SW 1271 (cell line): Measurements from ENCODE around the gene SPDYE2B.
"Not testable (repeated sequence)": the region's sequence is repeated elsewhere in the genome, so short reads cannot be mapped to it uniquely, and the experiment has no call there.

Source experiments
- DNase-seq, 2 experiments: peaks; one replicate each; lab custom pipeline; 2025; lab: John Stamatoyannopoulos, UW

Gene SPDYE2B

DNA sequence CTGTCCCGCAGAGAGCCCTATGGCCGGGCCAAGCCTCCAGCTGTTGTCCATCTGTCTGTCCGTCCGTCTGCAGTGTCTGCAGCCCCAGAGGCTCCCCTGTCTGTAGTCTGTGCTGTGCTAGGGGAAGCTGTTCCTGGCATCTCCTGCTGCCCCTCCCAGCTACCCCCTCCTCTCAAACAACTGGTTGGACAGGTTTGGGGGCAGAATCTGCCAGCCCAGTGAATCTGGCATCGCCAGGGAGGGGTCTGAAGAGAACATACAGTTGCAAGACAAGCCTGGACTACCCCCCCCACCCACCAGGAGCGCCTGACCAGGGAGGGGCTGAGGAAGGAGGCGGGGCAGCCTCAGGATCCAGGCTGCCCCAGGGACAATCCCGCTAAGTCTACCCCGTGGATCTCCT is 7.4 kb upstream of the SPDYE2B start, which contains the start of gene UPK3BL1:
TSS of gene UPK3BL1 (minus strand) at position 101 of the 400 bp plus-strand sequence. CDS start at position 51, 50 bp downstream.
- not testable (repeated sequence) for DNase-seq

DNA sequence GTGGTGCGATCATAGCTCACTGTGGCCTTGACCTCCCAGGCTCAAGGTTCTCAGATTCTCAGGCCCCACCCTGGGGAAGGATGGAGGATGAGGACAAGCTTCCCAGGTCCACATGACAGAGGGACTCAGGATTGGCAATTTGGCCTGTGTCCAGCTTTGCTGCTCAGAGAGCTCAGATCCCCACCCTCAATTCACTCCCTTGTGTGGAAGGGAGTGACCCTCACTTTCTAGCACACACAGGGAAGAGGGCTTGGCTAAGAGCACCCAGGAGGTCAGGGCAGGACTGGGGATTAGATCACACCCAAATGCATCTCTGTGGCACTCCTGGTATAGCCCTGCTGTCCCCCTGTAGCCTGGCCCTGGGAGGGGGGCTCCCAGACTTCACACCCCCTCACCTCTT is 6.7 kb upstream of the SPDYE2B start:
- not testable (repeated sequence) for DNase-seq

DNA sequence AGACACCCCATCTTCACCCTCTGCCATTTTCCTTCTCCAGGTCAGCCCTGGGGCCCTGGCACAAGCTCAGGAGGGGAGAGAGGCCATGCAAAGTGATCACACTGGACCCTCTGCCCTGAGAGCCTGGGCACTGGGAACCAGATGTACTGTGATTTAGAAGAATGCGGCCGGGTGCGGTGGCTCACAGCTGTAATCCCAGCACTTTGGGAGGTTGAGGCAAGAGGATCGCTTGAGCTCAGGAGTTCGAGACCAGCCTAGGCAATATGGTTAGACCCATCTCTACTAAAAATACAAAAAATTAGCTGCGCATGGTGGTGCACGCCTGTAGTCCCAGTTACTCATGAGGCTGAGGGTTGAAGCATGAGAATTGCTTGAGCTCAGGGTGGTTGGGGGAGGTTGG is 2.3 kb upstream of the SPDYE2B start:
- DNase-seq, result not testable (repeated sequence)

DNA sequence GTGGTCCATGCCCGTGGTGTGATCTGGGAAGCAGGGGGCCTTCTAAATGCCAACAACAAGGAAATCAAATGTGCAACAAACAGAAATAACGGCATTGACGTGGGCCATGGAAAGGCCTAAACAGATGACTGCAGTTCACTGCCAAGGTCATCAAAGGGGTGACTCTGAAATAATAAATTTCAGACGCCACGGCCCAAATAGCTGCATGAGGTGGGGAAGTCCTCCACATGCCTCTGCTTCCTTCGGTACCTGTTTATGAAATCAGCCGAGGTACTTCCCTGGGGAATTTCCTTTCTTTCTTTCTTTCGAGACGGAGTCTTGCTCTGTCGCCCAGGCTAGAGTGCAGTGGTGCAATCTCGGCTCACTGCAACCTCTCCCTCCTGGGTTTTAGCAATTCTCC is 14.6 kb downstream of the SPDYE2B start:
- DNase-seq, result not testable (repeated sequence)

DNA sequence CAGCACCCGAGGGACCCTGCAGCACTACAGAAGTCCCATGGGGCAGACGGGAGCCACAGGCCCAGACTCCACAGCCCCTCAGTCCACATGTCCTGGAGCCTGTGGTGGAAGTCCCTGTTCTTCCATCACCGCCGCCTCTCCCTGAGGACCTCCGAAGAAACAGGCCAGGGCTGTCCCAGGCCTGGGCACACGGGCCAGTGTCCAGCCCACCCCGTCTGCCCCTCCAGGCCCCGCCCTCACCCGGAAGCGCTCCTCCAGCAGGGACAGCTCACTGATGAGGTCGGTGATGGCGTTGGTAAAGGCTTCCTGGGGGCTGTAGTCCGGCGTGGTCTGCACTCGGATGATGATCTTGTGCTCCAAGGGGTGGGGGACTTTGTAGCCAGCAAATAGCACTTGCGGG is 16.7 kb downstream of the SPDYE2B start:
- not testable (repeated sequence) for DNase-seq

DNA sequence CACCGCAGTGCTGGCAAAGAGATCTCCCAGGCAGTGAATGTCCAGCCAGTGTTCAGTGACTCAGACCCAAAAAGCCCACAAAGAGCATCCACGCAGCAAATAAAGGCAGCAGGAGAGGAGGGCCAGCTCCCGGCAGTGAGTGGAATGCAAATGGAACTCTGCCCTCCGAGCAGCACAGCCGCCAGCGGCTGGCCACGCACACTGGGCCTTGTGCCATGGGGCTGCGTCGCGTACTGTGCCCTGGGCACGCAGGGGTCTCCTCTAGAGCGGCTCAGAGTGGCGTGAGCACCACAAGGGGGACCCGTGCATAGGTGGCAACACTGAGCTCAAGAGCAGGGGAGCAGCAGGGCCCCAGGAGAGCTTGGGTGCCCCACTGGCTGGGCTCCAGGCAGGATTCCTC is 17.4 kb downstream of the SPDYE2B start:
- not testable (repeated sequence) for DNase-seq

DNA sequence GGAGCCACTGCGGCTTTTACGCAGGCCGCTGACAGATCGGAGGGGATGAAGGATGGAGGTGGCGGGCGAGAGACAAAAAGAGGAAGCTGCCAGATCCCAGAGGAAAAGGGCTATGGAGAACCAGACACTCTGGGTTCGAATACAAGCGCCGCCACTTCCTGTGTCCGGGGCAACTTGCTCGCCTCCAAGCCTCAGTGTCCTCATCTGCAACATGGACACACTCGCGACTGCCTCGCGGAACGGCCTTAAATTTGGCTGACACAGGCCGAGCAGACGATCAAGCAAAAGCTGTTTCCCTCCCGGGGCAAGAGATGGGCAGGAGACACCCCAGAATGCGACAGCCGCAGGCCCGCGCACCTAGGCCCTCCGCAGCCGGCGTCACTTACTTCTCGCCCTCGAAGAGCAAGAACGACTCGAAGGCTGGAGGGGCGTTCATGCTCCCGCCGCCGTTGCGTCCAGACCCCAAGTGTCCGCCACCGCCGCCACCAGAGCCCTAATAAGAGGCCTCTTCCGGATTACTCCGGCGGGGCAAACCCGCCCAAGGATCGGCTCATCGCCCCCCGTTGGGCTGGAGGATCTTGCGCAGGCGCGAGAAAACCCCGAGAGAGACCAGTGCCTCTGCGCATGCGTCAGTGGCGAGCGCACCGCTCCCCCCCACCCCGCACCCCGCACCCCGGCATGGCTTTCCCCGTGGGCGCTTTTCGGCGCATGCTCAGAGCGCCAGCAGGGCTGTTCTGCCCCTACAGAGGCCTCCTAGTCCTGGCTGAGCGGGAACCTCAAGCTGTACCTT is 21.2 kb downstream of the SPDYE2B start, which contains the start of gene POLR2J2:
TSS of gene POLR2J2 (minus strand) at position 498 of the 790 bp plus-strand sequence. CDS start at position 436, 62 bp downstream.
- not testable (repeated sequence) for DNase-seq

DNA sequence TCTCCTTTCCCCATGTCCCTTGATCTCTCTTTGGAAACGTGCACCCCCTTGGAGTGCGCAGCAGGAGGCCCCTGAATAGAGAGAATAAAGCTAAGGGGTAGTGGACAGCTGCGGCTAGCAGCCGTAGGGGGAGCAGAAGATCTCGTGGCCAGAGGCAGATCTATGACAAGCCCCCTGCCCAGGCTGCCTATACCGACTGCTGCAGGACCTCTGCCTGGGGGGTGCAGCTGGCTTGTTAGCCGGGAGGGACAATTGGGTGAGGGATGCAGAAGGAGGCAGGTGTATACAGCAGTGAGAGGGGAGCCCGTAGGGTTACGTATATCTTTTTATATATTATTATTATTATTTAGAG is 21.8 kb downstream of the SPDYE2B start:
- not testable (repeated sequence) for DNase-seq

DNA sequence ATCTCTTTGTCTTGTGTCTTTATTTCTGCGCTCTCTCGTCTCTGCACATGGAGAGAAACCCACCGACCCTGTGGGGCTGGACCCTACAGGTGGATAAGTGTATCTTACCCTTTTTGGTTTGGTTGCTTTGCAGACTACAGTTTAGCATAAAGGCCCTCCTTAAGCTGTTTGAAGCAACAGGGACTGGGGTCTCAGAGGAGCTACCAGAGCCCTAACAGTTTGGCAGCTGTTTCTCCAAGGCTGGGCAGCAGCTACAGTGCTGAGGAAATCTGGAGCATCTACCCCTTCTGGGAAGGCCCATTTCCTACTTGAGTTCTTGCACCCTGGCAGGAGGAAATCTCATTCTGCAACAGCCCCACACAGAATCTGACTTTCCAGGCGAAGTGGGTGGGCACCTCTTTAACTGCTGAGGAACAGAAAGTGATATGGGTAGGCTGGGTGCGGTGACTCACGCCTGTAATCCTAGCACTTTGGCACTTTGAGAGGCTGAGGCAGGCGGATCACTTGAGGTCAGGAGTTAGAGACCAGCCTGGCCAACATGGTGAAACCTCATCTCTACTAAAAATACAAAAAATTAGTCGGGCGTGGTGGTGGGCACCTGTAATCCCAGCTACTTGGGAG is 23.4 kb downstream of the SPDYE2B start:
- not testable (repeated sequence) for DNase-seq

DNA sequence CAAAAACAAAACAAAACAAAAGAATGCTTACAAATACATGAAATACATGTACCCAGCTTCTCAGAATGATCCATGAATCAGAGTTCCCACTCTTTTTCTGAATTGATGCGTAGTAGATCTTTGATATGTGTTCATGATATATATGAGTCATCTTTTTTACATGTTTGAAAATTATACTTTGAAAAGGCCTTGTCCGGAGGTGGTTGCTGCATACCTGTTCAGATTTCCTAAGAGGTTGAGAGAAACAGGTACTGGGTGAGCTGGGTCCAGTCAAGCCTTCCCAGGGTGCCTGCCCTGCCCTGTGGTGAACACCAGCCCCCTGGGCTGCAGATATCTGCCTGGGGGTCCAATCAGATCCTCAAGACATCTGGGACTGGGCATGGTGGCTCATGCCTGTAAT is 25.4 kb downstream of the SPDYE2B start:
- DNase-seq, result not testable (repeated sequence)

DNA sequence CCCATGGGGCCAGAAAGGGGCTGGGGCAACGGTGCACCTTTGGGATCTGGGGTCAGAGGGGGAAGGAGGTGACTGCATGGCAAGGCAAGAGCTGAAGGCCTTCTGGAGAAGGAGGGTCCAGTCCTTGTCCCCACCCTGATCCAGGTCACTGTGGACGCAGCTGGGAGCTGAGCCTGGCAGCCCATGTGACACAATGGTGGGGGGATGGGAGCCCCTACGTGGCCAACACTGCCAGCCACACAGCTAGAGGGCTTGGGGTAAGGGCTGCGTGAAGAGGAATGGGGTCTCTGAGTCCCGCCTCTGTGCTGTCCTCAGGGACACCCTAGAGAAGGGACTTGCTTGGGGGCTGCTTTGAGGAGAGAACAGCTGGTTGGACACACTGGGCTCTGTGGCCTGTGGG is 30.7 kb downstream of the SPDYE2B start:
- not testable (repeated sequence) for DNase-seq

DNA sequence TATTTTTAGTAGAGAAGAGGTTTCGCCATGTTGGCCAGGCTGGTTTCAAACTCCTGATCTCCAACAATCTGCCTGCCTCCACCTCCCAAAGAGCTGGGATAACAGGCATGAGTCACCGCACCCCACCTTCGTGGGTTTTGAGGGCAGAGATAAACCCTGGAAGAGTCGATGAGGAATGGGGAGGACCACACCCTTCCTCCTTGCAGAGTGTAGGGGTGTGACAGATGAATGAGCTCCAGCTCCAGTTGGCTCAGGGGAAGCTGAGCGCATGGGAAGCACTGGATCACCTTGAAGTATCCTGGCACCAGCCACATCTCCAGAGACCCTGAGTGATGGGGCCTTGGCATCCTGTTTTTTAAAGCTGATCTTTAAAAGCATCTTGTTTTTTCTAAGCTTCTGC is 32.4 kb downstream of the SPDYE2B start:
- not testable (repeated sequence) for DNase-seq

DNA sequence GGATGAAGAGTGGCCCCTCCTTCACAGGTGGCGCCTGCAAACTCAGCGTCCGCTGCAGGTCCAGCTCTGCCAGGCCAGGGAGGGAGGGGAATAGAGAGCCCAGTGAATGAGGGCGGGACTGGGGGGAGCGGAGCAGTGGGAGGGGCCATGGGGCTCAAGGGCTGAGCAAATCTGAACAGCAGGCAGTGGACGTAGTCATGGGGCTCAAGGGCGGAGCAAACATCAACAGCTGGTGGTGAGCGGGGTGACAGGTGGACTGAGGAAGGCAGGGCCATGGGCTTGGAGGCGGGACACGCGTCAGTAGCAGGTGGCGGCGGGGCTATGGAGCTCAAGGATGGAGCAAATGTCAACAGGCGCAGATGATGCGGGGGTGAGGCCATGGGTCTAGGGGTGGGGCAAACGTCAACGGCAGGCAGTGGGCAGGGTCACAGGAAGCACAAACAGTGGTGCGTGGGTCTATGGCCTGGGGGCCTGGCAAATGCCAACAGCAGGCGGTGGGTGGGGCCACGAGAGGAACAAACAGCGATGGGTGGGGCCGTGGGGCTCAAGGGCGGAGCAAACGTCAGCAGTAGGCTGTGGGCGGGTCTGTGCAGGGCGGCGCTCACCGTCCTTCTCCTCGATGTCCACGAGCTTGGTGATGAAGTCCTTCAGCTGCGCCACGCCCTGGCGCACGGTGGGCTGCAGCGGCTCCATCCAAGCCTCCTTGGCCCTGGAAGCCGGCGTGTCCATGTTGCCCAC is 38.3 kb downstream of the SPDYE2B start:
- not testable (repeated sequence) for DNase-seq

DNA sequence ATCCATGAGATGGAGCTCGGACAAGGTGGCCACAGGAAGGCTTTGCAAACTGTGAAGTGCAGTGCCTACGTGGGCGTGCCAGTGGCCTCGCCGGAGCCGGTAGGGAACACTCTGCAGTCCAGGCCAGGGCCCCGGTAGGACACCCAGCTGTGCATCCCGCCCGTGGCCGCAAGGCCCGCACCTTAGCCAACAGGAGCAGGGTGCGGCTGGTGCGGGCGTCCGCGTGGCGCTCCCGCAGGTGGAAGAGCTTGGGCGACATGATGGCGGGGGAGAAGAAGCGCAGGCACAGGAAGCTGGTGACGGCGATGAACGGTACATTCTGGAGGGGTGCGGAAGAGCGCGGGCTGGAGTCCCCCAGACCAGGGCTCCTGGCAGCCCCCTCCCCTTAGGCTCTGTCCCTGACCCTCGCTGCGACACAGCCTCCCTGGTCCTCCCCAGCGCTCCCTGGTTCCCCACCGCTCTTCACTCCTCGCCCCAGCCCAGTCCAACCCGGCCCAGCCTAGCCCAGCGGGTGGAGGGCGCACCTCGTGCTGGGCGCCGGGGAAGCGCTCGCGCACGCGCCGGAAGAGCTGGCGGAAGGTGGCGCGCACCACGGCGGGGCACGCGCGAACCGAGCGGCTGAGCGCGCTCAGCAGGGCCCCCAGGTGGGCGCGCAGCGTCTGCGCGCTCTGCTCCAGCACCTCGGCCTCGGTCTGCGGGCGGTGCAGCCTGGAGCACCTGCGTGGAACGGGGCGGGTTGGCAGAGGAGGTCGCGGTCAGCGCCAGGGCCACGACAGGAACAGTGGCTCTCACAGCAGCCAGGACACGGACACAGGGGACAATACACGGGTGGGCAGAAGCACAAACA is 39.5 kb downstream of the SPDYE2B start:
- DNase-seq, result not testable (repeated sequence)

DNA sequence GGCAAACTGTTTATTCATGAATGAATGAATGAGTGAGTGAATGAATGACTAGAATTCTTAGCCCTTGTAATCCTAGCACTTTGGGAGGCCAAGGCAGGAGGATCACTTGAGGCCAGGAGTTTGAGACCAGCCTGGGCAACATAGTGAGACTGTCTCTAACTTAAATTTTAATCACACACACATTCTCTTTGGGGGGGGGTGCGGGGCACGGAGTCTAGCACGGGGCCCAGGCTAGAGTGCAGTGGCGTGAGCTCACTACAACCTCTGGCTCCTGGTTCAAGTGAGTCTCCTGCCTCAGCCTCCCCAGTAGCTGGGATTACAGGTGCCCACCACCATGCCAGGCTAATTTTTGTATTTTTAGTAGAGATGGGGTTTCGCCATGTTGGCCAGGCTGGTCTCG is 40.5 kb downstream of the SPDYE2B start:
- DNase-seq, result not testable (repeated sequence)

DNA sequence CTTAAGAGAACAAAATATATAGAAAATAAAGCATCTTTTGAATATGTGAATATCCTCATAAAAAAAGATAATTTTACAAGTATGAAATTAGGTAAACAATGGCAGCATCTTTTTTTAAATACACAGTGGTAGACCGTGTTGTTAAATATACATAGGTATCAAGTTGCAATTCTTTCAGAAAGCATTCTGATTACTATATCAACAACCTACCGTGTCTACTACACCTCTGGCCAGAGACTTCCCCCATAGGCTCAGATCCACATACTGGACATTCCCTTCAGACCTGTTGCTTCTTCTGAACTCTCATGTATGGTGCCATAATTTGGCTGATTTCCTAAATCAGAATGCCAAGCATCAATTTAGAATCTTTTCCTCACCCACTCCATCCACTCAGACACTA is 43.9 kb downstream of the SPDYE2B start:
- not testable (repeated sequence) for DNase-seq

DNA sequence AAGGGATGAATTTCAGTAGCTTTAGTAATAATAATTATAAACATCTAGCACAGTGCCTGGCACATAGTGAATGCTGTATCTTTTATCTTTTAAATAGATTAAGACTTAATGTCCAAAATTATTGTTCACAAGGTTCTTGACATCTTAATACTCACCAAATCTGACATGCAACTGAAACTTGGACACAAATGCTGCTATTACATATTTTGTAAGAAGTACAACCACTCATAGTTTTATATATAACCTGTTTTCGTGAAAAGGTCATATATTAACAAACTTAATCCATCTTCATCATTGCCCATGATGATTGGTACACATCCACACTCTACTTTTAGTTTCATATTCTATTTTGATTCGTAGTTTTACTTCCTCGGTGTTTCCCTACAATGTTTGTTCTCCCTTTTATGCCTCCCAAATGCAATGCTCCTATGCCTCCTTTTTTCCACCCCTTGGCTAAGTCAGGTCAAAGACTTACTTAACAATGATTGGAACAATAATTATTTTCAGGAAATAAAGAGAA is 45.0 kb downstream of the SPDYE2B start:
- DNase-seq, result not testable (repeated sequence)

DNA sequence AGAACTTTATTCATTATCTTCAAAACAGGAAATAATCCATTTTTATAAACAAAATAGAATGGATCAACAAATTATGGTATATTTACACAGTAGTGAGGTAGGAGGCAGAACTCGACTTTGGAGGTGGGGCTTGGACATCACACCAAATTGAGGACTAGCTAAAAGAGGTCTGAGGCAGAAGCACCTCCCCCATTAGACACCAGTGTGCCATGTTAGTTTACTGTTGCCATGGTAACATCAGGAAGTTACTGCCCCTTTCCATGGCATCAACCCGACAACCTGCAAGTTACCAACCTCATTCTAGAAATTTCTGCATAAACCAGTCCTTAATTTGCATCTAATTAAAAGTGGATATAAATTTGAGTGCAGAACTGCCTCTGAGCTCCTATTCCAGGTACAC is 45.9 kb downstream of the SPDYE2B start:
- not testable (repeated sequence) for DNase-seq

DNA sequence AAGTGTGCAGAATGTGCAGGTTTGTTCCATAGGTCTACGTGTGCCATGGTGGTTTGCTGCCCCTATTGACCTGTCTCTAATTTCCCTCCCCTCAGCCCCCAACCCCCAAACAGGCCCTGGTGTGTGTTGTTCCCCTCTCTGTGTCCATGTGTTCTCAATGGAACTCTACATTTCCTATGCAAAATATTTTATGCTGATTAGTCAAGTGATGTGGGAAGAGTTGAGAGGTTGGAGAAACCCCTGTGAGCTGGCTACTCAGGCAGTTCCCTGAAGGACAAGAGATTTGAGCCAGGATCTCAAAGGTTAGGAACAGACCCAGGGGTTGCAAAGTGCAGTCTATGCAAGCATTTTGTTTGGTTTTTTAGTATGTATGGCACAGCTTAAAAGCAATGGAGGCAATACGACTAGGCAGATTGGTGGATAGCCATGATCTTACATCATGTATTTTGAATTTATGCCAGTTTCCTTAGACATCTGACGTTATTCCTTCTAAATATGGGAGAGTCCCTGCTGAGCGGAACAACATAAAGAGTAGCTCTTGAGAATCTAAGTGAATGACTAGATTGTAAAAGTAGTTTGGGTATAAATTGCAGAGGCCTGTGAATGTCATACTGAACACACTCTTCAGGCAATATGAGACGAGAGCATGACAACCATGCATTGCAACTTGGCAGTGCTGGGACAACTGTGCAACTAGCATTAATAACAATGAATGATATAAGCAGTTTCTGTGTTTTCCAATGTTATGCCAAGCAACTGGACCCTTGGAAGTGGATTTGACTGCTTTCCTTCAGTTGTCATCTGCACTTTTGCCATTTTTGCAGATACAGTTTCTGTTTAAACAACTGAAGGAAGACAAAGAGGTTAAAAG is 47.8 kb downstream of the SPDYE2B start:
- DNase-seq, result not testable (repeated sequence)
